Right lobe of liver (tissue), 6 donors: ENCODE results near the gene TLE4. TPM values are rescaled to one million over a fixed set of nuclear protein-coding genes. Genes with fewer than 3 reads are reported as not detected.

Experiments
- ATAC-seq, 4 donors: fragments of 200-7000 bp; cut with Tn5 transposase; one replicate each; pipeline ENCODE4 v1.9.1; 2020; ENCODE audit warnings: mild to moderate bottlenecking in 4 of 4, moderate library complexity in 4 of 4
- DNase-seq, 3 donors: peaks; one replicate each; pipeline ENCODE4 v3.0.0-alpha.2; 2020
- H3K27ac ChIP-seq, 3 donors: fragments of 200-600 bp; one replicate each; pipeline ENCODE4 v1.8.0; 2022
- H3K27me3 ChIP-seq, 2 donors: fragments of 200-600 bp; one replicate each; pipeline ENCODE4 v1.8.0; 2022
- H3K36me3 ChIP-seq, 4 donors: fragments of 200-600 bp; sonication (generic) in 1 of 4; one replicate each; pipeline versions ENCODE4 v1.5.1 to v1.8.0; 2017 to 2022; ENCODE audit warnings: control low read depth in 1 of 4
- H3K4me1 ChIP-seq, 4 donors: fragments of 200-600 bp; sonication (generic) in 1 of 4; one replicate each; pipeline versions ENCODE4 v1.5.1 to v1.8.0; 2017 to 2022; ENCODE audit warnings: control low read depth in 1 of 4
- H3K4me3 ChIP-seq, 3 donors: fragments of 200-600 bp; one replicate each; pipeline ENCODE4 v1.8.0; 2022
- H3K9me3 ChIP-seq, 4 donors: fragments of 200-600 bp; sonication (generic) in 1 of 4; one replicate each; pipeline versions ENCODE4 v1.5.1 to v1.8.0; 2017 to 2022; ENCODE audit warnings: control low read depth in 1 of 4
- CTCF ChIP-seq, 4 donors: fragments of 200-600 bp in 3 of 4; fragments of 450-650 bp in 1 of 4; IDR thresholded peaks; one replicate each; pipeline versions ENCODE4 v1.5.1 to v1.8.0; 2016 to 2022; ENCODE audit warnings: antibody characterized with exemption in 4 of 4, mild to moderate bottlenecking in 2 of 4
- POLR2A ChIP-seq: fragments of 450-650 bp; IDR thresholded peaks from one replicate; pipeline ENCODE4 v1.6.1; 2017; ENCODE audit warnings: antibody characterized with exemption, mild to moderate bottlenecking
- WGBS: methylation state at CpG from one replicate; pipeline ENCODE4 v1.1.6; 2018; ENCODE audit warnings: low coverage, low lambda C conversion rate; ENCODE audit not compliant: insufficient coverage; ENCODE audit errors: missing lambda C conversion rate; 5-methylcytosine and 5-hydroxymethylcytosine counted together
- intact Hi-C, 2 donors: fragments of 100-400 bp; cut with DNase I; formaldehyde crosslinking; loops; one replicate each; pipeline versions ENCODE4 v1.11.2 to v1.14.1; 2022
- total RNA-seq, 6 experiments: library from RNA; depleted of rRNA in 2 of 6; stranded (reverse); fragments of >200 nt in 2 of 6; fragmentation: NEBNext Ultra II Directional in 3 of 6; extraction: Animal tissue kit (Norgen Biotek cat#: 25700) in 3 of 6; gene quantifications; one replicate each; pipeline versions ENCODE4 v1.1.0 to v1.2.4, GENCODE V29; 2016 to 2023
- donor health status: DM: no; HTN: yes; CAD: no.
- donor health status: DM: no; HTN: no; CAD: no.
- donor health status: DM: no; HTN: no; CAD: no.
- donor health status: DM: no; HTN: yes; CAD: no.
- donor health status: DM: no; HTN: yes; CAD: no.

Gene TLE4
- total RNA-seq, 6 experiments from 2014 or later = 2.9 to 8.3 (median 5.7) TPM

DNA sequence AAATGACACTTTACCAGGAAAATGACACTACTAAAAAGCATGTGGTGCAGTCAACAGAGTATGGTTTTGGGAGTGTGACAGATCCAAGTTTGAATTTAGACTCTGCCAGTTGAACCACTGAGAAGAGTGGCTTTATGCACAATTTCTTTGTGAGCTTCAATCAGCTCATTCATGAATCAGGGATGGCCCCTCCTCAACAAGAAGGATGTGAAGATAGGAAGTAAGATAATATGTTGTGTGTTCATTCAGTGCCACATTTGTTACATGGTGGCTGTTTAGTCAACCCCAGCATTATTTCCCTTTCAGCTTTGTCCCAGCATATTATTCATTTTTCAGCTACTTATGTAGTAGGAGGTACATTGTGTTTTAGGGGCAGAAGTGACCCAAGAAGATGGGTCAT, 140.1 kb downstream of the TLE4 start:
- H3K4me1 ChIP-seq = no peaks in the 10 kb centered on the region
- H3K9me3 ChIP-seq = no peaks in the 10 kb centered on the region
- DNase-seq = no peak
- no peak for TF ChIP-seq CTCF (IDR thresholded peaks at IDR 0.05)
- no peak overlapping the region for H3K27ac ChIP-seq
- no peak for ATAC-seq
- no peaks in the 10 kb centered on the region for H3K27me3 ChIP-seq
- peaks cover 0 to 10% (median 2%) of the 10 kb centered on the region in 4 donors for H3K36me3 ChIP-seq
- no peak overlapping the region for H3K4me3 ChIP-seq
- intact Hi-C loops = no loop called here

DNA sequence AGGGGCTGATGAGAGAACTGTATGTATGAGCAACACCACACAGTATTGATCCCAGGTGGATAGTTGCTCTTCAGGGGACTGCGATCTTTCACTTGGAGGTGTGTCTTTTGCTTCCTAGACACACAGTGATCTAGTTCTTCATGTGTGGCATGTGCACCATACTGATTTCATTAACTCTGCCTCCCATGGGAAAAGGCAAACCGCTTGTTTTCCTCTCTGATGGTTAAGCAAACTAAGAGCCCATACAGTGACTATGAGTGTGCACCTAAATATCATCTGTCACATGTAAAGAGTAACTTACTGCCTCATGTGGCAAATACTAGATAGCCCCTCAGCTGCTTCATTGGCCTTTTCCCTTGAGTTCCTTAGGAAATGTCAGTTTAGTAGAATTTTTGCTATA, 147.3 kb downstream of the TLE4 start:
- WGBS = 93% methylated on average over 2 of the region's 2 CpGs
- no peak for DNase-seq
- Histone ChIP-seq H3K27me3 (no peaks in the 10 kb centered on the region), H3K4me3 (no peak overlapping the region), H3K36me3 (peaks cover 0 to 6% (median 0%) of the 10 kb centered on the region in 4 donors), H3K4me1 (no peaks in the 10 kb centered on the region), H3K9me3 (no peaks in the 10 kb centered on the region), H3K27ac (no peak overlapping the region)
- TF ChIP-seq CTCF (IDR thresholded peaks at IDR 0.05) (no peak), POLR2A (no peak)
- intact Hi-C loops = no loop called here
- ATAC-seq = no peak

GRCh38 chr9:79719989-79720388, 148.2 kb downstream of the TLE4 start:
- no peak for DNase-seq
- no peak for TF ChIP-seq CTCF (IDR thresholded peaks at IDR 0.05)
- TF ChIP-seq POLR2A = no peak
- Histone ChIP-seq H3K27ac (no peak overlapping the region), H3K9me3 (no peaks in the 10 kb centered on the region), H3K36me3 (peaks cover 0 to 6% (median 0%) of the 10 kb centered on the region in 4 donors), H3K4me1 (no peaks in the 10 kb centered on the region), H3K4me3 (no peak overlapping the region), H3K27me3 (no peaks in the 10 kb centered on the region)
- intact Hi-C loops = no loop called here
- no peak for ATAC-seq
- WGBS = 97% methylated on average over 3 of the region's 11 CpGs

GRCh38 chr9:79731171-79731890, 159.6 kb downstream of the TLE4 start:
- no peak for DNase-seq
- Histone ChIP-seq H3K27me3 (no peaks in the 10 kb centered on the region), H3K27ac (no peak overlapping the region), H3K4me3 (no peak overlapping the region), H3K4me1 (no peaks in the 10 kb centered on the region), H3K36me3 (no peaks in the 10 kb centered on the region), H3K9me3 (no peaks in the 10 kb centered on the region)
- intact Hi-C loops = no loop called here
- TF ChIP-seq POLR2A (no peak), CTCF (IDR thresholded peaks at IDR 0.05) (no peak)
- no peak for ATAC-seq
- WGBS = 62% methylated on average over 9 of the region's 9 CpGs
